Suppressor macrophage treated with lipopolysaccharide for 1 hour (primary cell): ENCODE measurements around the gene FAM78A.
"Not testable (repeated sequence)": the region's sequence is repeated elsewhere in the genome, so short reads cannot be mapped to it uniquely, and the experiment has no call there.

ENCODE experiments used
- DNase-seq, 3 donors: peaks; one replicate each; pipeline ENCODE4 v3.0.0-alpha.2; 2020 to 2022

FAM78A gene

GRCh38 chr9:131262327-131263032 lies 13.8 kb downstream of the FAM78A start:
- DNase-seq, result peak; percentile 67 to 78 (median 70)

DNA sequence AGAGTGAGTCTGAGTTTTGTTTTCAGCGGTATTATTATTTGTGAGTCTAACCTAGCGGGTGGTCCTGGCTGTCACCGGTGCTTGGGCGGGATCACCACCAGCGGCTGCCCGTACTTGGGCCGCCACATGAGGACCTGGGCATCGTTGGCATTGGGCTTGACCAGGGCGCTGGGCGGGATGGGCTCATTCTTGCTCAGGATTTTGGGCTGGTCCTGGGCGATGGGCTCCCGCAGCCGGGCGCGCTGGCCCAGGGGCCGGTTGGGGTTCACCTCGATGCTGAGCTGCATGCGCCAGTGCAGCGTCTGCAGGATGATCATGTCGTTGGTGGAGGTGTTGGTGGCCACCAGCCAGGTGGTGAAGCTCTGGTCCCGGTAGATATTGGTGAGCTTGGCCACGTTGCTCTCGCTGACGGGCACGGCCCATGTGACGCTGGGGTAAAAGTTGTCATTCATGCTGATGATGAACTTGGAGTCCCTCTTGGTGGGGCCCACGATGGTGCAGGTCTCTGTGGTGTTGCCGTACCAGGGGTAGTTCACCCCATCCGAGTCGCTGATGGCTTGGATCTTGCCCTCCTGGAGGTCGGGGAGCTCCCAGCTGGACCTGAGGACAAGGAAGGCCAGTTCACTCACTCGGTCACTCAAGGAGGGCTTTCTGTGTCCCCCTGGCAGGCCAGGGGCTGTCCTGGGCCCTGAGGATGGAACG lies 15.4 kb downstream of the FAM78A start:
- no peak for DNase-seq

GRCh38 chr9:131259916-131260597 lies 16.3 kb downstream of the FAM78A start:
- DNase-seq, result no peak

DNA sequence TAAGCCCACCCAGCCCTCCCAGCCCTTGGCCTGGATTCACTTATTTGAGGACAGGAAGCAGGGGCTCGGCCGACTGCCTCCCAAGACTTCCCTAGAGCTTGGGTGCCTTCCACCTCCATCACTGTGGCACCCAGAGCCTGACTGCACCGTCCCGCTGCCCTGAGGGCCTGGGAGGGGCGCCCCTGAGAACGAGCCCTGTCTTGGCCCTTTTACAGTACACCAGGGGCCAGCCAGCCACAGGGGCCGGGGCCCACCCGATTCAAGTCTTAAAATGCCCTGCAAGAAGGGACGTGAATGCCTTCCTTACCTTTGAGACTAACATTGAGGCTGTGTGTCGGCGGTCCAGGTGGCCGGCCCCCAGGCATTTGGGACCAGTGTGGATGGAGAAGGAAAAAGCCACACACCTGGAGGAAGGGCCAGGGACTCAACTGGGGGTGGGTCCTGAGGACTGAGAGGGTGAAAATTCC lies 16.8 kb downstream of the FAM78A start:
- no peak for DNase-seq

DNA sequence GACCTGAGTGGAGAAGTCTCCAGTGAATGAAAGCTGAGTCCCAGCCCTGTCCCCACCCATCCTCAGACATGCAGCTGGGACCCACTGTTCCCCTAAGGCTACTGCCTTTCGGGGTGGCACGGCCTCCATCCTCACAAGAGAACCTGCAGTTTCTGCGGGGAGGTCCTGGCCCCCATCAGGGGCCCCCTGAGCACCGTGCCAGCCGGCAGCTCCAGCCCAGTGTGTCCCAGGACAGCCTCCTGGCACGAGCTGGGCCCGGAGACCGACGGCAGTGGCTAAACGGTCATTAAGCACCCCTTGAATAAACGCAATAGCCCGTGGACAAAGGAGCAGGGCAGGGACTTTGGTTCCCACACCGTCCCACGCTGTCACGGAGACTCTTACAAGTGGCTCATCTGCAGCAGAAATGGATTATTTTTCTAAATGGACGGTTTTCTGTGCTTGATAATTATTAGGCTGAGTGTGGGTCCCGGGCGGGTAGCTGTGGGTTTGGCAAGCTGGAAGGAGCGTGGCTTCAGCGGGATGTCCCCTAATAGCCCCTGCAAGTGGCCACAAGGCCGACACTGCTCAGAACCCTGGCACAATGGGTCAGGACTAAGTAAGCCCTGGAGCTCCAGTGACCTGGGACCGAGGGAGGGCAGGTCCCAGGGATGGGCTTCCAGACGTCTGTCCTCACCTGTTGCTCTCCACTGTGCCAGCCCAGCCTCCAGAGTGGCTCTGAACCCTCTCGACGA lies 17.4 kb downstream of the FAM78A start:
- no peak for DNase-seq

DNA sequence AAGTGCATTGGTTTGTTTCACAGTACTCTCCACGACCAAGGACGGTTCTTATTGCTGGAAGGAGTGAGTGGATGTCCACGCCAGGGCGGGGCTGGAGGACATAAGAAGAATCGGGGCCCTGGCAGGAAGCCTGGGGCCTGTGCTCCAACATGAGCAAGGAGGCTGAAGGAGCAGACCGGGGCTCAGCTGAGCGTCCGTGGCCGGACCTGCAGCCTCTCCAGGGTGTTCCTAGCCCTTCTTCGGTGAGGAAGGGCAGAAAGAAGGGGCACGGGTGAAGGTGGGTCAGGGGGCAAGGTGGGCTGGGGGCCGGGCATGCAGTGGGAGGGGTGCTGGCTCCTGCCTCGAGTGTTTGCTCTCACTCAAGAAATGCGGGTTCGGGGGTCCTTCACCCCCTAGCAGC lies 18.1 kb downstream of the FAM78A start:
- no peak for DNase-seq

GRCh38 chr9:131257266-131258025 lies 18.9 kb downstream of the FAM78A start:
- DNase-seq, result no peak

GRCh38 chr9:131255676-131256197 lies 20.6 kb downstream of the FAM78A start:
- DNase-seq, result peak in 1 of 3 donors; percentile 49

DNA sequence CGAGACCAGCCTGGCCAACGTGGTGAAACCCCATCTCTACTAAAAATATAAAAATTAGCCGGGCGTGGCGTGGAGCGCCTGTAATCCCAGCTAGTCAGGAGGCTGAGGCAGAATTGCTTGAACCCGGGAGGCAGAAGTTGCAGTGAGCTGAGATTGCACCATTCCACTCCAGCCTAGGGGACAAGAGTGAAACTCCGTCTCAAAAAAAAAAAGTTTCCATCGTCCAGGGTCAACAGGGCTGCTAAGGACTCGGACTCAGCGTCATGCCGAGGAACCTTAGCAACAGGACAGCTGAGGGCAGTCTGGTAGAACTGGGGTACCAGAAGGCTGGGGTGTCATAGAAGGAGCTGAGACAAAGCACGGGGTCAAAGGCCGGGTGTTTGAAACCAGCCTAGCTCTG lies 21.7 kb downstream of the FAM78A start:
- peak in 1 of 3 donors; percentile 18 for DNase-seq

DNA sequence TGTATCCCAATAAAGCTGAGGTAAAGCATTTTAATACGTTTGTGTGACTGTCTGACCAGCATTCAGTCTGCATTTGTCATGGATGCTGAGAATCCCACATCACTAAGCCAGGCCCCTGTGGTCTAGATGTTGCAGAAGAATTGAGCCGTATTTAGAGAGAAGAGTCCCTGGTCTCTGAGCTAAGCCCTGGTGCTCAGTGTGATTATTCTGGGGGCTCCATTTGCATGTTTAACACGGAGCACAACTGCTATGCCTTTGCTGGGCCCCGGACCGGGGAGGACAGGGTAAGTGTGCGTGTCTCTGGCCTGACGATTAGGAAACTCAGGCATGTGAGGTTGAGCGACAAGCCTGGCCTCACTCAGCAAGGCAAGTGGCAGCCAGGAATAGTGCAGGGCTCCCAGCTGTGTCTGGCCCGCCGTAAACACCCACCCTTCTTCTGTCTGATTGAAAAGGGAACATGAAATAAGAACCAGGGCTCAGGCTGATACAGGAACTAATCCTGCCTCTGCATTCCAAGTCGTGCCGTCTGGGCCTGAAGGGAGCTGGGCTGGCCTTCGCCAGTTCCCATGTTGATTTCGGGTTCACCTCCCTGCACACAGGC lies 22.3 kb downstream of the FAM78A start:
- DNase-seq, result peak; percentile 86 to 87 (median 86)

- DNase-seq, result peak in 1 of 3 donors; percentile 31
Measured at GRCh38 chr9:131252120-131252519, 24.2 kb downstream of the FAM78A start.

GRCh38 chr9:131246618-131247017 lies 29.7 kb downstream of the FAM78A start:
- no peak for DNase-seq

DNA sequence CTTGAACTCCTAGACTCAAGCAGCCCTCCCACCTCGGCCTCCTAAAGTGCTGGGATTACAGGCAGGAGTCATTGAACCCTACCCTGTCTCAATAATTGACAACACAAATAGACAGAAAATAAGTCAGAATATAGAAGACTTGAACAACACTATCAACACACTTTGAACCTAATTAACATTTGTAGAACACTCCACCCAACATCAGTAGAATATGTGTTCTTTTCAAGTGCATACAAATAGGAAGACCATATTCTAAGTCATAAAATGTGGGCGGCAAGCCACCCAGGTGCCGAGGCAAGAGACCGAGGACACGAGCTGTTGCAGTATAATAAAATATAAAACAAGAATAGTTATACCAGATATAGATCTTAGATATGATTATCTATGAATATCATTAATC lies 32.0 kb downstream of the FAM78A start:
- DNase-seq, result not testable (repeated sequence)

DNA sequence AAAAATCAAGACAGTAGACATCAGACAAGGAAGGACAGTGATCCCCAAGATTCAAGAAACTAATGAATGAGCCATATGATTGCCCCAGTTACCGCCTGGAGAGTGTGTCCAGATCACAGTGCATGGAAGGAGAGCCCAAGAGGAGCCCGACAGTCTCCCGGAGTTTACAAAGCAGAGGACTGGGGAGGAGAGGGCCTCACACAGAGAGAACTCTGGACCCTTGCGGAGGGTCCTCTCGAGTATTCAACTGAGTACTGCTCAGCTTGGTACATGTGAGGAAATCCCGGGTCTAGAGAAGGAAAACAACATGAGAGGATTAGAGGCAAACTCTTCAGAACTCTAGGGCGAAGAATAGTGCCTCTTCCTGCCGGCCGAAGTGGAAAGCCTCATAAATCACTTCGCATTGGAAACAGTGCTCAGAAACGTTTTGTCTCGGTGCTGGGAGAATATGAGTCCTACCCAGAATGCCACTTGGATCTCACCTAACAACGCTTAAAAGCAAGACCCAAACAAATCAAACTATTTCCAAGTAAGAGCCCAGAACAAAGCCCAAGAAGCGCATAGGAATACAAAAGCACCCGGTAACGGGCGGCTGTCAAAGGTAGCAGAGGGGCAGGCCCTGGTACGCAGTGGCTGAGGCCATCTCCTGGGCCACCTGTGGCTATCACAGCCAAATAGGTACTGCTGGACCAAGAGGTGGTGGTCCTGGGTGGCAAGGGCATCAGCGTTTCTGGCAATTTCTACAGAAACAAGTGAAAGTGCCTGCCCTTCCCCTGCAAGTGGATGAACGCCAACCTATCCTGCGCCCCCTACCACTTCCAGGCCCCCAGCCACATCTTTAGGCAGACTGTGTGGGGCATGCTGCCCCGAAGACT lies 36.0 kb downstream of the FAM78A start:
- DNase-seq, result no peak

DNA sequence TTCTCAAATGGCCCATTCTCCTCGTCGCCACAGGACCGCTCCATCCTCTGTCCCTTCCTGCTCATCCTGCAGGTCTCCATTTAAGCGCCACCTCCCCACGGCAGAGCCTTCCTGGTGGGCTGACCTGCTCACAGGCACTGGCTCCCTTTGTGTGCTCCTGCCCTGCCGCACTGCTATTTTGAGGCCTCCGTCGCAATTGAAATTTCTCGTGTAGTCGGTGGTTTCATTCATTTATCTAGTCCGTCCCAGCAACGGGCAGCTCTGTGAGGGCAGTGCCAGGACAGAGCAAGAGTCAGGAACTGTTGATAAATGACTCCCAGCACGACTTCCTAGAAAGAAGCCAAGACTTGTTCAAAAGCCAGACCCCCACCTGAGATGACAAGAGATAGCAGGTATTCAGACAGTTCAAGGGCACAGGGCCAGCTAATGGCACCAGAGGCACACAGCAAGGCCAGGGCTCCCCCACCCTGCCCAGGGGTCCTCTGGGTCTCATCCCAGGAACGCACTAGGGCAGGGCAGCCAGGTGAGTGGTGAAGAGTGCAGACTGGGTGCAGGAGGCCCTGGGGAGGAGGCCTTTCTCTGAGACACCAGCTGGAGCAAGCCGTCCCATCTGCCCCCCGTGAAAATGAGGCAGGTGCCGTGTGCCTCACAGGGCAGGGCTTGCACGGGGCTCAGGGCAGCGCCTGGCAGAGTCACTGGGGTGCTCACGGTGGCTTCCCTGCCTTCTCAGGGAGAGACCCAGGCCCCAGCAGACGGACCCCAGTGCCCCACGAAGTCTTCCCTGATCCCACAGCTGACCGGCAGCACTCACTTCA lies 36.9 kb downstream of the FAM78A start:
- DNase-seq, result no peak

DNA sequence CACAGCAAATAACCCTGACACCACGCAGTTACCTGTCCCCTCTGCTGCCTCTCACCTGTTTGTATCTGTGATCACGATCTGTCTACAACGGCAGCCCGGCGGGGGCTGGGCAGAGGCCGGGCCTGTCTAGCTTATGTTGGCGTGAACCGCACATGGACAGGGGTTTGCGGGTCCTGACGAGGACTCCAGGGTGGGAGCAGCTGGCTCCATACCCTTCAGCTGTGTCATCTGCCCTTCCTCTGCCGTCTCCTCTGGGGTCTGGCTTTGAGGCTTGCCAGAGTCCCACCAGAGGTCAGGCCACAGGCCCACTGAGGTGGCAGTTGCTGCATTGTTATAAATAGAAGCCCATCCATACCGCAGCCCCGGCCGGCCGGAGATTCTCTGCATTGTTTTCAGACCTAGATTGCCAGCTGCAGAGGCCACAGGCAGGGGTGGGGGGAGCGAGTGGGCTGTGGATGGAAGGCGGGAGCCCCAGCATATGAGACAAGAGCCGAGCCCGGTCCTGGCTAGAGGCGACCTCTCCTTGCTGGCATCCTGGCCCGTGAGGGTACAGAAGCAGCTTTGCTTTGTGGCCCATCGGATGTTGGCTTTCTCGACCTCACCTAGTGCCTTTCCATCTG lies 37.8 kb downstream of the FAM78A start:
- DNase-seq, result no peak

DNA sequence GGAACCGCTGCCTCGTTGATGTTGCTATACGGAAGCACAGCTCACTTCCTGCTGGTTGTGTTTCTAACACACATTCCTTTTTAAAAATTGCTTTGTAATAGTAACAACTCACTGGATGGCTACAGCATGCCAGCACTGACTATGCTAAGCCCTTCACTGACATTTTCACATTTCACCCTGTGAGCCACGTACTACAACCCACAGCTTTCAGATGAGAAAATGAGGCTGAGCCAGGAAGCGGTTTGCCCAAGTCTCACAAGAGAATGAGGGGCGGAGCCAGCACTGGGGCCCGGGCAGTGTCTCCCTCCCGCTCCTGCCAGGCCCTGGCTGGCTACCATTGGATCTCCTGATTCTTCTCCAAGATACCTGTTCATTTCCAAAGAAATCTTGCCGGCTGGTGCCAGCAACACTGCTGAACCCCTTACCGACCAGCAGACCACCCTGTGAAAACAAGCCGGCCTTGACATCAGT lies 38.3 kb downstream of the FAM78A start:
- DNase-seq, result peak; percentile 78 to 86 (median 80)

DNA sequence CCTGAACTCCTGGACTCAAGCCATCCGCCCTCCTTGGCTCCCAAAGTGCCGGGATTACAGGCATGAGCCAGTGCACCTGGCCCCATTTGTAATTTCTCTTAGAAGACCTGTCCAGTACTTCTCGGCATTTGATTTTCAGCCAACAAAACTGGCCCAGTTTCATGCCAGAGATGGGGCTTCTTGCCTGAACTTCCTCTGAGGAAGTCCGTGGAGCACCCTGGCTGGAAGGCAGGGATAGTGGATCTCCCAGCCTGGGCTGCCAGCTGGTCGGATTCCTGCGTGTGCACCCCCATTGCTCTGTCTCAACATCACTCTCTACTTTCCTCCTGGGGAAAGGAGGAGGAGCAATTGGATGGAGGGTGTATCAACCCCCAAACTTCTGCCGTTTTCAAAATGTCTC lies 39.0 kb downstream of the FAM78A start:
- no peak for DNase-seq

GRCh38 chr9:131236761-131237160 lies 39.5 kb downstream of the FAM78A start:
- DNase-seq, result no peak
